ENCODE data around the gene FUS. TPM values are rescaled to one million over a fixed set of nuclear protein-coding genes. Genes with fewer than 3 reads are reported as not detected.

FUS gene
- total RNA-seq, 1 donor from 2014 or later: 309 TPM

DNA sequence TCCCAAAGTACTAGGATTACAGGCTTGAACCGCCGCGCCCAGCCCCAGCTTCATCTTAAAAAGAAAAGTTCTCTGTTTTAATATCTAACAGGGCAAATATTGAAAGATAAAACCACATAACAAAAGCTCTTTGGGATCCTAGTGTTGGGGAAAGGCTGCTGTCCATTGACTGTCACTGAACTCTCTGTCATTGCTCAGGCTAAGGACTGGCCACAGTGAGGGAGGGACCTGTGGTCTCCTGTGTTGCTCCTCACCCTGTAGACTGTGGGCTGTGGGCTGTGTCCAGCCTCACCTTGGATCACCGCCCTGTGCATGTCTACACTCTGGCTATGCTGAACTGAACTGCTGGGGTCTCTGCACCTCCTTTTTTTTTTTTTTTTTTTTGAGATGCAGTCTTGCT is 48.3 kb downstream of the FUS start:
- no peak for FAIRE-seq

GRCh38 chr16:31229501-31229900 is 49.6 kb downstream of the FUS start:
- Mint-ChIP-seq H3K4me3 (ENCODE audit: unreplicated experiment) (no peak overlapping the region), H3K9me3 (ENCODE audit: unreplicated experiment) (peaks cover 10% of the 10 kb centered on the region), H3K36me3 (ENCODE audit: low read depth, unreplicated experiment) (peaks cover 3% of the 10 kb centered on the region), H3K4me1 (ENCODE audit: low read depth, unreplicated experiment) (no peaks in the 10 kb centered on the region), H3K27ac (ENCODE audit: unreplicated experiment) (no peak overlapping the region), H3K27me3 (ENCODE audit: low read depth, unreplicated experiment) (peaks cover 9% of the 10 kb centered on the region)
- Histone ChIP-seq H3K4me1 (ENCODE audit: insufficient read depth, low read length) (no peaks in the 10 kb centered on the region), H2AFZ (ENCODE audit: low read depth, low read length) (no peak overlapping the region), H3K4me3 (ENCODE audit: insufficient read depth, low read depth, low read length) (no peak overlapping the region), H3K27ac (ENCODE audit: low read depth, low read length) (no peak overlapping the region), H3K4me2 (ENCODE audit: low read length) (no peak overlapping the region), H4K20me1 (ENCODE audit: insufficient read depth, low read length) (no peaks in the 10 kb centered on the region), H3K79me2 (ENCODE audit: insufficient read depth, low read length) (no peaks in the 10 kb centered on the region), H3K9me3 (ENCODE audit: insufficient read depth, low read depth, low read length) (no peaks in the 10 kb centered on the region), H3K36me3 (ENCODE audit: insufficient read depth, low read length) (no peaks in the 10 kb centered on the region), H3K27me3 (ENCODE audit: insufficient read depth, low read length) (no peaks in the 10 kb centered on the region), H3K9ac (ENCODE audit: low read length) (no peak overlapping the region)
- DNase-seq (ENCODE audit: low read depth) (no peak), FAIRE-seq (no peak)
- no peak for TF ChIP-seq EZH2 (IDR thresholded peaks at IDR 0.05; ENCODE audit: insufficient read depth, low read length)
- TF ChIP-seq, protein P1, sequence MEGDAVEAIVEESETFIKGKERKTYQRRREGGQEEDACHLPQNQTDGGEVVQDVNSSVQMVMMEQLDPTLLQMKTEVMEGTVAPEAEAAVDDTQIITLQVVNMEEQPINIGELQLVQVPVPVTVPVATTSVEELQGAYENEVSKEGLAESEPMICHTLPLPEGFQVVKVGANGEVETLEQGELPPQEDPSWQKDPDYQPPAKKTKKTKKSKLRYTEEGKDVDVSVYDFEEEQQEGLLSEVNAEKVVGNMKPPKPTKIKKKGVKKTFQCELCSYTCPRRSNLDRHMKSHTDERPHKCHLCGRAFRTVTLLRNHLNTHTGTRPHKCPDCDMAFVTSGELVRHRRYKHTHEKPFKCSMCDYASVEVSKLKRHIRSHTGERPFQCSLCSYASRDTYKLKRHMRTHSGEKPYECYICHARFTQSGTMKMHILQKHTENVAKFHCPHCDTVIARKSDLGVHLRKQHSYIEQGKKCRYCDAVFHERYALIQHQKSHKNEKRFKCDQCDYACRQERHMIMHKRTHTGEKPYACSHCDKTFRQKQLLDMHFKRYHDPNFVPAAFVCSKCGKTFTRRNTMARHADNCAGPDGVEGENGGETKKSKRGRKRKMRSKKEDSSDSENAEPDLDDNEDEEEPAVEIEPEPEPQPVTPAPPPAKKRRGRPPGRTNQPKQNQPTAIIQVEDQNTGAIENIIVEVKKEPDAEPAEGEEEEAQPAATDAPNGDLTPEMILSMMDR (IDR thresholded peaks at IDR 0.05; ENCODE audit: insufficient read depth, low read depth, low read length): no peak

More for the DNA sequence above, 48.3 kb downstream of the FUS start:
- no peak overlapping the region for H3K9ac ChIP-seq (ENCODE audit: low read length)
- H3K9me3 ChIP-seq (ENCODE audit: insufficient read depth, low read depth, low read length): no peaks in the 10 kb centered on the region
- H4K20me1 ChIP-seq (ENCODE audit: insufficient read depth, low read length): no peaks in the 10 kb centered on the region
- no peaks in the 10 kb centered on the region for H3K4me1 ChIP-seq (ENCODE audit: insufficient read depth, low read length)
- H3K27me3 Mint-ChIP-seq (ENCODE audit: low read depth, unreplicated experiment): peaks cover 12% of the 10 kb centered on the region
- H3K9me3 Mint-ChIP-seq (ENCODE audit: unreplicated experiment): peaks cover 3% of the 10 kb centered on the region
- H3K4me1 Mint-ChIP-seq (ENCODE audit: low read depth, unreplicated experiment): no peaks in the 10 kb centered on the region
- H3K27ac Mint-ChIP-seq (ENCODE audit: unreplicated experiment): no peak overlapping the region
- H3K4me3 ChIP-seq (ENCODE audit: insufficient read depth, low read depth, low read length): no peak overlapping the region
- no peak overlapping the region for H3K4me2 ChIP-seq (ENCODE audit: low read length)
- H3K27ac ChIP-seq (ENCODE audit: low read depth, low read length): no peak overlapping the region
- no peaks in the 10 kb centered on the region for H3K27me3 ChIP-seq (ENCODE audit: insufficient read depth, low read length)
- TF ChIP-seq, protein P1 (IDR thresholded peaks at IDR 0.05; ENCODE audit: insufficient read depth, low read depth, low read length): no peak
- TF ChIP-seq EZH2 (IDR thresholded peaks at IDR 0.05; ENCODE audit: insufficient read depth, low read length): no peak
- no peaks in the 10 kb centered on the region for H3K36me3 ChIP-seq (ENCODE audit: insufficient read depth, low read length)
- H3K4me3 Mint-ChIP-seq (ENCODE audit: unreplicated experiment): no peak overlapping the region
- H2AFZ ChIP-seq (ENCODE audit: low read depth, low read length): no peak overlapping the region
- peaks cover 3% of the 10 kb centered on the region for H3K36me3 Mint-ChIP-seq (ENCODE audit: low read depth, unreplicated experiment)
- no peak for DNase-seq (ENCODE audit: low read depth)
- no peaks in the 10 kb centered on the region for H3K79me2 ChIP-seq (ENCODE audit: insufficient read depth, low read length)

DNA sequence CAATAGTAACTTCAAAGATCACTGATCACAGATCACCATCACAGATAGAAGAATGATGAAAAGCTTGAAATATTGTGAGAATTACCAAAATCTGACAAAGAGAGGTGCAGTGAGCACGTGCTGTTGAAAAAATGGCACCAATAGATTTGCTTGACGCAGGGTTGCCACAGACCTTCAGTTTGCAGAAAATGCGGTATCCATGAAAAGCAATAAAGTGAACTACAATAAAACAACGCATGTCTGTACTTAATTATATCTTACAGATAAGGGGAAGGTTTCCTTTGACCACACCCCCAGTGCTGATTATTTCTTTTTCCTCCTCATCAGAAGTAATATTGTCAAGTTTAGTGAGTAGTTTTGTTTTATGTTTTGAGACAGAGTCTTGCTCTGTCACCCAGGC is 58.1 kb downstream of the FUS start:
- no peak overlapping the region for H3K27ac Mint-ChIP-seq (ENCODE audit: unreplicated experiment)
- Histone ChIP-seq H3K9me3 (ENCODE audit: insufficient read depth, low read depth, low read length) (no peaks in the 10 kb centered on the region), H3K4me3 (ENCODE audit: insufficient read depth, low read depth, low read length) (no peak overlapping the region), H4K20me1 (ENCODE audit: insufficient read depth, low read length) (no peaks in the 10 kb centered on the region), H3K27ac (ENCODE audit: low read depth, low read length) (no peak overlapping the region), H3K36me3 (ENCODE audit: insufficient read depth, low read length) (no peaks in the 10 kb centered on the region), H3K79me2 (ENCODE audit: insufficient read depth, low read length) (no peaks in the 10 kb centered on the region), H3K4me1 (ENCODE audit: insufficient read depth, low read length) (no peaks in the 10 kb centered on the region), H3K9ac (ENCODE audit: low read length) (no peak overlapping the region), H2AFZ (ENCODE audit: low read depth, low read length) (no peak overlapping the region), H3K4me2 (ENCODE audit: low read length) (no peak overlapping the region), H3K27me3 (ENCODE audit: insufficient read depth, low read length) (no peaks in the 10 kb centered on the region)
- H3K4me3 Mint-ChIP-seq (ENCODE audit: unreplicated experiment): no peak overlapping the region
- H3K4me1 Mint-ChIP-seq (ENCODE audit: low read depth, unreplicated experiment): no peaks in the 10 kb centered on the region
- H3K27me3 Mint-ChIP-seq (ENCODE audit: low read depth, unreplicated experiment): peaks cover 6% of the 10 kb centered on the region
- DNase-seq (ENCODE audit: low read depth) (no peak), FAIRE-seq (no peak)
- no peak for TF ChIP-seq EZH2 (IDR thresholded peaks at IDR 0.05; ENCODE audit: insufficient read depth, low read length)
- TF ChIP-seq, protein P1 (IDR thresholded peaks at IDR 0.05; ENCODE audit: insufficient read depth, low read depth, low read length): no peak
- H3K9me3 Mint-ChIP-seq (ENCODE audit: unreplicated experiment): peaks cover 7% of the 10 kb centered on the region
- H3K36me3 Mint-ChIP-seq (ENCODE audit: low read depth, unreplicated experiment): no peaks in the 10 kb centered on the region

Other genes with a start within 250 kb of the FUS start
- 21.1 and 22.6 TPM in 2 replicates for gene ORAI3, start 231.1 kb upstream of the FUS start, total RNA-seq
- 15.4 and 18.7 TPM in 2 replicates for gene SETD1A, start 222.4 kb upstream of the FUS start, total RNA-seq
- 8.3 and 9.0 TPM in 2 replicates for gene HSD3B7, start 194.9 kb upstream of the FUS start, total RNA-seq
- gene STX1B, start 169.5 kb upstream of the FUS start, total RNA-seq: 10.7 and 11.0 TPM in 2 replicates
- 54.9 and 56.0 TPM in 2 replicates for gene STX4, start 146.6 kb upstream of the FUS start, total RNA-seq
- gene ZNF668, start 105.9 kb upstream of the FUS start, total RNA-seq: 18.6 and 21.6 TPM in 2 replicates
- gene ZNF646, start 105.7 kb upstream of the FUS start, total RNA-seq: 16.5 and 17.2 TPM in 2 replicates
- gene PRSS53, start 91.2 kb upstream of the FUS start, total RNA-seq: 3.4 and 7.1 TPM in 2 replicates
- gene VKORC1, start 85.3 kb upstream of the FUS start, total RNA-seq: 133 and 156 TPM in 2 replicates
- gene BCKDK, start 71.8 kb upstream of the FUS start, total RNA-seq: 44.9 and 47.7 TPM in 2 replicates
- 27.3 and 33.5 TPM in 2 replicates for gene KAT8, start 62.5 kb upstream of the FUS start, total RNA-seq
- gene PRSS8, start 44.4 kb upstream of the FUS start, total RNA-seq: 3.9 and 9.5 TPM in 2 replicates
- 0.19 and 0.41 TPM in 2 replicates for gene PRSS36, start 30.1 kb upstream of the FUS start, total RNA-seq
- 7.3 and 9.0 TPM in 2 replicates for gene PYCARD, start 22.6 kb downstream of the FUS start, total RNA-seq
- not detected in 2 replicates for gene TRIM72, start 34.0 kb downstream of the FUS start, total RNA-seq
- not detected in 2 replicates for gene PYDC1, start 37.0 kb downstream of the FUS start, total RNA-seq
- gene ITGAM, start 79.8 kb downstream of the FUS start, total RNA-seq: 0.20 TPM in 1 of 2 replicates, not detected in the other
- 0.27 TPM in 1 of 2 replicates, not detected in the other for gene ITGAX, start 175.0 kb downstream of the FUS start, total RNA-seq
- not detected in 2 replicates for gene ITGAD, start 213.2 kb downstream of the FUS start, total RNA-seq
- gene COX6A2, start 248.2 kb downstream of the FUS start, total RNA-seq: not detected in 2 replicates

All from astrocyte (in vitro differentiated cells and primary cell).